ENCODE measurements around the gene SMYD3. TPM values are rescaled to one million over a fixed set of nuclear protein-coding genes. Genes with fewer than 3 reads are reported as not detected.

The SMYD3 gene
- total and polyA plus RNA-seq, 10 donors: 12.5 to 33.1 (median 21.0) TPM

GRCh38 chr1:246058466-246058865 is 448.6 kb downstream of the SMYD3 start:
- no peak for DNase-seq
- TF ChIP-seq CTCF (IDR thresholded peaks at IDR 0.05 in 8 of 11, conservative IDR thresholded peaks at IDR 0.05 in 3 of 11) (no peak), POLR2AphosphoS5 (IDR thresholded peaks at IDR 0.05) (no peak), POLR2A (IDR thresholded peaks at IDR 0.05) (no peak)
- H3K4me3 ChIP-seq: no peak overlapping the region
- H3K4me1 ChIP-seq: no peaks in the 10 kb centered on the region
- peaks cover 0 to 11% (median 5%) of the 10 kb centered on the region in 8 donors for H3K9me3 ChIP-seq
- H3K27ac ChIP-seq: no peak overlapping the region
- H3K27me3 ChIP-seq (replicated peaks in 1 of 7): no peaks in the 10 kb centered on the region
- intact Hi-C loops (cut with DNase I; ENCODE audit: low total_unique reads): no loop called here
- WGBS, 5 donors: 57 to 79% (median 74%) methylated on average over 3 of the region's 3 CpGs
- no peaks in the 10 kb centered on the region for H3K36me3 ChIP-seq

GRCh38 chr1:246052603-246053002 is 454.5 kb downstream of the SMYD3 start:
- no peak overlapping the region for H3K4me3 ChIP-seq
- no peaks in the 10 kb centered on the region for H3K36me3 ChIP-seq
- 90 to 95% (median 91%) methylated on average over 2 of the region's 2 CpGs for WGBS, 5 donors
- DNase-seq: no peak
- intact Hi-C loops (cut with DNase I; ENCODE audit: low total_unique reads): no loop called here
- no peak for TF ChIP-seq POLR2AphosphoS5 (IDR thresholded peaks at IDR 0.05)
- no peak for TF ChIP-seq POLR2A (IDR thresholded peaks at IDR 0.05)
- TF ChIP-seq CTCF (IDR thresholded peaks at IDR 0.05 in 8 of 11, conservative IDR thresholded peaks at IDR 0.05 in 3 of 11): no peak
- peaks cover 0 to 11% (median 5%) of the 10 kb centered on the region in 8 donors for H3K9me3 ChIP-seq
- H3K27me3 ChIP-seq (replicated peaks in 1 of 7): no peaks in the 10 kb centered on the region
- no peak overlapping the region for H3K27ac ChIP-seq
- no peaks in the 10 kb centered on the region for H3K4me1 ChIP-seq

- peak overlapping the region in 2 of 8 donors; percentile 9 to 27 for H3K27ac ChIP-seq
- no peaks in the 10 kb centered on the region for H3K27me3 ChIP-seq (replicated peaks in 1 of 7)
- TF ChIP-seq POLR2A (IDR thresholded peaks at IDR 0.05): no peak
- TF ChIP-seq CTCF (IDR thresholded peaks at IDR 0.05 in 8 of 11, conservative IDR thresholded peaks at IDR 0.05 in 3 of 11): no peak
- TF ChIP-seq POLR2AphosphoS5 (IDR thresholded peaks at IDR 0.05): no peak
- intact Hi-C loops (cut with DNase I; ENCODE audit: low total_unique reads): no loop called here
- no peak for DNase-seq
- WGBS, 5 donors: 73 to 87% (median 83%) methylated on average over 4 of the region's 4 CpGs
- no peaks in the 10 kb centered on the region for H3K4me1 ChIP-seq
- H3K4me3 ChIP-seq: no peak overlapping the region
- peaks cover 0 to 11% (median 5%) of the 10 kb centered on the region in 8 donors for H3K9me3 ChIP-seq
- H3K36me3 ChIP-seq: no peaks in the 10 kb centered on the region
Observed at GRCh38 chr1:246051909-246052518, 455.1 kb downstream of the SMYD3 start.

GRCh38 chr1:246048693-246049092 is 458.4 kb downstream of the SMYD3 start:
- H3K36me3 ChIP-seq: no peaks in the 10 kb centered on the region
- WGBS, 5 donors: 82 to 94% (median 88%) methylated on average over 5 of the region's 5 CpGs
- H3K27ac ChIP-seq: no peak overlapping the region
- peaks cover 0 to 2% (median 0%) of the 10 kb centered on the region in 8 donors for H3K9me3 ChIP-seq
- H3K27me3 ChIP-seq (replicated peaks in 1 of 7): no peaks in the 10 kb centered on the region
- intact Hi-C loops (cut with DNase I; ENCODE audit: low total_unique reads): no loop called here
- TF ChIP-seq POLR2AphosphoS5 (IDR thresholded peaks at IDR 0.05): no peak
- TF ChIP-seq POLR2A (IDR thresholded peaks at IDR 0.05): no peak
- no peak for TF ChIP-seq CTCF (IDR thresholded peaks at IDR 0.05 in 8 of 11, conservative IDR thresholded peaks at IDR 0.05 in 3 of 11)
- no peak for DNase-seq
- H3K4me1 ChIP-seq: no peaks in the 10 kb centered on the region
- no peak overlapping the region for H3K4me3 ChIP-seq

Measured in spleen (tissue), 11 donors.